Right cardiac atrium (tissue), 5 donors: ENCODE measurements around the gene POLR2F. TPM values are rescaled to one million over a fixed set of nuclear protein-coding genes. Genes with fewer than 3 reads are reported as not detected.

Experiments used
- ATAC-seq, 2 donors: fragments of 200-7000 bp; cut with Tn5 transposase; one replicate each; pipeline versions ENCODE4 v1.8.0 to v1.9.1; 2020; ENCODE audit warnings: moderate library complexity in 2 of 2, mild to moderate bottlenecking in 1 of 2
- DNase-seq, 3 donors: peaks; one replicate each; pipeline ENCODE4 v3.0.0-alpha.2; 2020
- H3K27ac ChIP-seq: one replicate; pipeline ENCODE4 v1.5.1; 2013; ENCODE audit warnings: mild to moderate bottlenecking, low read length, control low read depth, moderate library complexity
- H3K27me3 ChIP-seq: one replicate; pipeline ENCODE4 v1.6.1; 2013; ENCODE audit not compliant: control insufficient read depth, insufficient read depth
- H3K4me1 ChIP-seq: one replicate; pipeline ENCODE4 v1.6.1; 2013; ENCODE audit warnings: low read length; ENCODE audit not compliant: control insufficient read depth, insufficient read depth
- H3K4me3 ChIP-seq: one replicate; pipeline ENCODE4 v1.5.1; 2013; ENCODE audit warnings: low read length, control low read depth
- H3K9me3 ChIP-seq: one replicate; pipeline ENCODE4 v1.6.1; 2013; ENCODE audit warnings: low read length; ENCODE audit not compliant: control insufficient read depth
- WGBS: extraction: QIAGEN DNeasy Blood & Tissue Kit; methylation state at CpG from one replicate; pipeline ENCODE4 v1.1.7; 2013; 5-methylcytosine and 5-hydroxymethylcytosine counted together
- intact Hi-C, 4 donors: fragments of 100-400 bp; cut with DNase I; formaldehyde crosslinking; loops; one replicate each; pipeline versions ENCODE4 v1.11.0 to v1.14.0; 2022 to 2023
- long read RNA-seq, 4 donors: library from polyadenylated mRNA; unstranded; transcript quantifications; one replicate each; pipeline ENCODE4 v2.0.0, GENCODE V29; 2020 to 2021
- polyA plus RNA-seq: library from polyadenylated mRNA; stranded (reverse); fragments of 200-250 nt; gene quantifications from one replicate; pipeline ENCODE4 v1.2.3, GENCODE V29; 2013
- total RNA-seq, 4 donors: library from RNA; stranded (reverse); fragmentation: NEBNext Ultra II Directional; extraction: Animal tissue kit (Norgen Biotek cat#: 25700); gene quantifications; one replicate each; pipeline ENCODE4 v1.2.1, GENCODE V29; 2021
- donor health status: healthy with polysubstance abuse.
- donor health status: DM: no; HTN: yes; CAD: no.
- donor health status: DM: no; HTN: no; CAD: no.
- donor health status: DM: no; HTN: yes; CAD: no; lungs with severe emphysema.
- donor health status: DM: yes; HTN: yes; CAD: no.

The POLR2F gene
- 10 to 100 TPM; 62.1 to 85.5 (median 76.9) TPM for total RNA-seq
- 159 TPM for polyA plus RNA-seq
- long read RNA-seq, donor 1, transcript POLR2F-205 (5 exons, 2,106 nt), result major isoform, 15 of 23 reads
- long read RNA-seq, donor 1, partial matches to known transcripts, result 1 of 23 reads
- long read RNA-seq, donor 1, other reads (novel, unspliced or antisense), result 6 of 23 reads
- long read RNA-seq, donor 2, transcript POLR2F-205 (5 exons, 2,106 nt), result major isoform, 27 of 36 reads
- long read RNA-seq, donor 2, partial matches to known transcripts, result 5 of 36 reads
- long read RNA-seq, donor 2, other reads (novel, unspliced or antisense), result 4 of 36 reads
- long read RNA-seq, donor 3, partial matches to known transcripts, result 1 of 7 reads
- long read RNA-seq, donor 3, other reads (novel, unspliced or antisense), result 1 of 7 reads
- long read RNA-seq, donor 4, transcript POLR2F-205 (5 exons, 2,106 nt), result major isoform, 17 of 26 reads
- long read RNA-seq, donor 4, partial matches to known transcripts, result 3 of 26 reads
- long read RNA-seq, donor 4, other reads (novel, unspliced or antisense), result 5 of 26 reads

- under 1% methylated on average over 52 of the region's 52 CpGs for WGBS
- Histone ChIP-seq H3K4me3 (peak within 1 kb of the TSS; percentile 84), H3K9me3 (no peaks in the 10 kb centered on the region), H3K27me3 (no peaks in the 10 kb centered on the region), H3K4me1 (peaks cover 3% of the 10 kb centered on the region), H3K27ac (peak within 1 kb of the TSS; percentile 7)
- peak; percentile 97 for ATAC-seq
- DNase-seq, result peak; percentile 98 to 99 (median 98)
- intact Hi-C loops, result loop anchor here in 1 of 4 donors (10.0 kb wide), 1 partner anchor 139 kb away; no protein-coding TSS in a partner anchor
Measured at GRCh38 chr22:37953437-37954179, at the start of gene POLR2F, which contains the start of gene C22orf23. POLR2F (plus strand) TSS chr22:37953699; CDS start chr22:37953788, 89 bp downstream. C22orf23 (minus strand) TSS chr22:37953601; CDS start chr22:37953149, 452 bp downstream.

- intact Hi-C loops, result no loop called here
- Histone ChIP-seq H3K4me1 (peaks cover 2% of the 10 kb centered on the region), H3K27me3 (no peaks in the 10 kb centered on the region), H3K9me3 (no peaks in the 10 kb centered on the region), H3K4me3 (no peak overlapping the region), H3K27ac (peak overlapping the region; percentile 24)
- DNase-seq (peak in 2 of 3 donors; percentile 72 to 77), ATAC-seq (peak in 1 of 2 donors; percentile 77)
- WGBS, result 67% methylated on average over 10 of the region's 10 CpGs
Measured at GRCh38 chr22:37904572-37905533, 48.6 kb upstream of the POLR2F start.

DNA sequence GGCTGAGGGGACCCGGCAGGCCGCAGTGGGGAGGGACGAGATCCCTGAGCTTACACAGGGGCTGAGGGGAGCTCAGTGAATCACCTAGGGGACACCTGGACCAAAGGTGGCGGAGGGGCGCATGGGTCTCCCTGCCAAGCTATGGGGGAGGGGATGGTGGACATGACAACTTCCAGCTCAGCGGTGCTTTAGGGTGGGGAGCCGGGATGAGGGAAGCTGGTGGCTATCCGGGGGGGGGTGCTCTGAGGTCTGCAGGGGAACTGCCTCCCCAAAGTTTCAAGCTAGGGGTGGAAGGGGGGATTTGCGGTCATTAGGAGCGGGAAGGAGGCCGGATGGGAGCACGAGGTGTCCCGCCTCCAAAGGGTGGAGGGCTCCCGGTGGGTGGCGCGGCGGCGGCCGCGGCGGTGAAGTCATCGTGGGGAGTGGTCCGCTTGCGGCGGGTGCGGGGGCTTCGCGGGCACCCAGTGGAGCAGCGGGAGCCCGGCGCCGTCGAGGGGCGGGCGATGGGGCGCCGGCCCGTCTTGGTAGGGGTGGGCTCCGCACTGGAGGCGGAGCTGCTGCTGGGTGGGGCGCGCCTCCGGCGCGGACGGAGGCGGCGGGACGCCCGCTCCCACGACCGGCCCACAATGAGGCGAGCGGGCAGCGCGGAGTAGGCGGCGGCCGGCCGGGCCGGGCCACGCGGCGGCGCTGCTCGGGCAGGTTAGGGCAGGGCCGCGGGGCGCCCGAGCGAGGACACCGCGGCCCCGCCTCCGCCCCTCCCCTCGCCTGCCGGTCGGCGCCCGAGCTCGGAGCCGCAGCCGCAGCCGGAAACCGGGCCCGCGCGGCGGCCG lies 47.8 kb upstream of the POLR2F start, which contains the start of gene MICALL1:
MICALL1 (plus strand) TSS at position 764 of the 830 bp plus-strand sequence. CDS start 126 bp downstream, outside the sequence.
- Histone ChIP-seq H3K4me1 (peaks cover 6% of the 10 kb centered on the region), H3K27me3 (no peaks in the 10 kb centered on the region), H3K27ac (peak within 1 kb of the TSS; percentile 57), H3K4me3 (peak within 1 kb of the TSS; percentile 89), H3K9me3 (no peaks in the 10 kb centered on the region)
- WGBS, result 5% methylated on average over 90 of the region's 90 CpGs
- intact Hi-C loops, result no loop called here
- peak; percentile 86 to 90 for ATAC-seq
- DNase-seq, result peak; percentile 74 to 89 (median 89)

GRCh38 chr22:37906364-37907008 lies 47.0 kb upstream of the POLR2F start:
- Histone ChIP-seq H3K27me3 (no peaks in the 10 kb centered on the region), H3K27ac (peak overlapping the region; percentile 57), H3K9me3 (no peaks in the 10 kb centered on the region), H3K4me1 (peaks cover 7% of the 10 kb centered on the region), H3K4me3 (peak overlapping the region; percentile 89)
- WGBS, result under 1% methylated on average over 75 of the region's 75 CpGs
- peak in 1 of 2 donors; percentile 6 for ATAC-seq
- DNase-seq, result peak; percentile 35 to 78 (median 67)
- intact Hi-C loops, result no loop called here

DNA sequence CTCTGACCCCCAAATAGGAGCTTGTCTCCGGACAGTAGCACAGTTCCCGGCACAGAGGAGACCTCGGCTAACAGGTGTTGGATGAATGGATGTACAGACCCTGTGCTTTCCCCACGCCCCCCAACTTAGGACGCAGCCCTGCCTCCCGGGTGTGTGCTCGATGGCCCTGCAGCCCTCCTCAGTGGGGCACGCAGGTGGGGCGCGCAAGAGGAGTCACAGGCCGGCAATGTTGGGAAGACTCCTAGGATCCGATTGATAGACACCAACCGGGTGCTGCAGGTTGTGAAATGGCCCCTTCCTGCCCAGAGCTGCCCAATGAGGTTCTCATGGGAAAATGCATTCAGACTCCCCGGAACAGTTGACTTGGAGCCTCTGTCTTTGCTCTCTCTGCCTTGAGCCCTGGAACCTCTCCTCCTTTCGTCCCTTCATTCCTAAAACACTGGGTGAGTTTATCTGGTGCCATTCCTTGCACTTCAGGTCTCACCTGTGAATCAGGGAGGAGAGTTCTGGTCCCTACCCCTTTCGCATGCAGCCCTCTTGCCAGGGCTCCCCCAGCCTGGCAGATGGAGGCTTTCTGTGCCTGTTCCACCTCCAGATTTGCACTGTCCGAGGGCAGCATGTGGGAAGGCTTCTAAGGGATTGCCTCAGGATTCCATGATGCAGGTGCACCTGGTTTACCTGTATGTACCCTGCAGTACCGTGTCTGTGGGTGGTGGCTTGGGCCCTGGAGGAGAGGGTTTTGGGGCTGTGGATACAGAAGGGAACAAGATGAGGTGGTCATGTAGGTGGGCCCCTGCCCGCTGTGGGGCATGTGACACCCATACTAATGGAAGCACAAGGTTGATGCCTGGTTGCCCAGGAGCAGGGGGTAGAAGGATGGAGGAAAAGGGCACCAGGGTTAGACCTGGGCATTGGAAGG lies 46.2 kb upstream of the POLR2F start:
- 39% methylated on average over 19 of the region's 19 CpGs for WGBS
- peaks cover 7% of the 10 kb centered on the region for H3K4me1 ChIP-seq
- H3K27ac ChIP-seq, result peak overlapping the region; percentile 49
- peak in 1 of 3 donors; percentile 49 for DNase-seq
- H3K4me3 ChIP-seq, result peak overlapping the region; percentile 89
- intact Hi-C loops, result no loop called here
- no peaks in the 10 kb centered on the region for H3K27me3 ChIP-seq
- H3K9me3 ChIP-seq, result no peaks in the 10 kb centered on the region
- ATAC-seq, result no peak

GRCh38 chr22:37909766-37910165 lies 43.7 kb upstream of the POLR2F start:
- WGBS, result 79% methylated on average over 7 of the region's 7 CpGs
- no peak for ATAC-seq
- intact Hi-C loops, result no loop called here
- no peak overlapping the region for H3K4me3 ChIP-seq
- no peak overlapping the region for H3K27ac ChIP-seq
- H3K9me3 ChIP-seq, result no peaks in the 10 kb centered on the region
- no peaks in the 10 kb centered on the region for H3K27me3 ChIP-seq
- no peak for DNase-seq
- H3K4me1 ChIP-seq, result peaks cover 7% of the 10 kb centered on the region

- peaks cover 7% of the 10 kb centered on the region for H3K4me1 ChIP-seq
- no peaks in the 10 kb centered on the region for H3K27me3 ChIP-seq
- H3K9me3 ChIP-seq, result no peaks in the 10 kb centered on the region
- intact Hi-C loops, result no loop called here
- 57% methylated on average over 15 of the region's 15 CpGs for WGBS
- ATAC-seq, result no peak
- no peak overlapping the region for H3K27ac ChIP-seq
- DNase-seq, result peak in 1 of 3 donors; percentile 41
- H3K4me3 ChIP-seq, result no peak overlapping the region
Measured at GRCh38 chr22:37910890-37911672, 42.4 kb upstream of the POLR2F start.

GRCh38 chr22:37911697-37912096 lies 41.8 kb upstream of the POLR2F start:
- H3K4me3 ChIP-seq, result no peak overlapping the region
- 79% methylated on average over 8 of the region's 8 CpGs for WGBS
- no peak for ATAC-seq
- peaks cover 7% of the 10 kb centered on the region for H3K4me1 ChIP-seq
- no peaks in the 10 kb centered on the region for H3K9me3 ChIP-seq
- DNase-seq, result peak in 1 of 3 donors; percentile 44
- no peaks in the 10 kb centered on the region for H3K27me3 ChIP-seq
- no peak overlapping the region for H3K27ac ChIP-seq
- intact Hi-C loops, result no loop called here
